WI38 (cell line): ENCODE measurements around the gene GNA14.

Source experiments
- H3K4me3 ChIP-seq: 2 replicates; pipeline ENCODE4 v1.5.1; 2011; ENCODE audit warnings: low read depth, mild to moderate bottlenecking, control low read depth, low read length
- CTCF ChIP-seq: IDR thresholded peaks from 2 replicates; pipeline ENCODE4 v1.5.1; 2012; ENCODE audit warnings: low read depth, mild to moderate bottlenecking, control low read depth, low read length

The GNA14 gene

GRCh38 chr9:77463151-77463550 lies 185.0 kb downstream of the GNA14 start:
- H3K4me3 ChIP-seq: no peak overlapping the region
- no peak for TF ChIP-seq CTCF

- no peak overlapping the region for H3K4me3 ChIP-seq
- TF ChIP-seq CTCF: no peak
Observed at GRCh38 chr9:77462066-77462465, 186.1 kb downstream of the GNA14 start.

- H3K4me3 ChIP-seq: no peak overlapping the region
- TF ChIP-seq CTCF: no peak
Observed at GRCh38 chr9:77460938-77461337, 187.2 kb downstream of the GNA14 start.

GRCh38 chr9:77457916-77458592 lies 190.1 kb downstream of the GNA14 start:
- TF ChIP-seq CTCF: peak; percentile 94
- H3K4me3 ChIP-seq: no peak overlapping the region

GRCh38 chr9:77456829-77457437 lies 191.2 kb downstream of the GNA14 start:
- peak; percentile 82 for TF ChIP-seq CTCF

GRCh38 chr9:77455312-77455927 lies 192.7 kb downstream of the GNA14 start:
- no peak overlapping the region for H3K4me3 ChIP-seq
- no peak for TF ChIP-seq CTCF

More at GRCh38 chr9:77456829-77457437, 191.2 kb downstream of the GNA14 start:
- H3K4me3 ChIP-seq: no peak overlapping the region

- no peak overlapping the region for H3K4me3 ChIP-seq
- TF ChIP-seq CTCF: no peak
Observed at GRCh38 chr9:77454663-77455062, 193.5 kb downstream of the GNA14 start.
